Cardiac septum (tissue), 1 donor: ENCODE measurements around the gene LTB4R. TPM values are rescaled to one million over a fixed set of nuclear protein-coding genes. Genes with fewer than 3 reads are reported as not detected.
A peak's percentile ranks its signal among the peaks of the same experiment; 100 is the strongest.
"Not testable (repeated sequence)": the region's sequence is repeated elsewhere in the genome, so short reads cannot be mapped to it uniquely, and the experiment has no call there.

ENCODE experiments used
- DNase-seq: peaks from one replicate; pipeline ENCODE4 v3.0.0-alpha.2; 2020; ENCODE audit warnings: low spot score
- intact Hi-C: fragments of 100-400 bp; cut with DNase I; formaldehyde crosslinking; loops from one replicate; pipeline ENCODE4 v1.14.0; 2022
- total RNA-seq: library from RNA; stranded (reverse); fragmentation: NEBNext Ultra II Directional; extraction: Animal tissue kit (Norgen Biotek cat#: 25700); gene quantifications from one replicate; pipeline ENCODE4 v1.2.1, GENCODE V29; 2021
- donor health status: DM: no; HTN: no; CAD: no.

Gene LTB4R
- total RNA-seq, 1 donor from 2014 or later, result 1.8 TPM

DNA sequence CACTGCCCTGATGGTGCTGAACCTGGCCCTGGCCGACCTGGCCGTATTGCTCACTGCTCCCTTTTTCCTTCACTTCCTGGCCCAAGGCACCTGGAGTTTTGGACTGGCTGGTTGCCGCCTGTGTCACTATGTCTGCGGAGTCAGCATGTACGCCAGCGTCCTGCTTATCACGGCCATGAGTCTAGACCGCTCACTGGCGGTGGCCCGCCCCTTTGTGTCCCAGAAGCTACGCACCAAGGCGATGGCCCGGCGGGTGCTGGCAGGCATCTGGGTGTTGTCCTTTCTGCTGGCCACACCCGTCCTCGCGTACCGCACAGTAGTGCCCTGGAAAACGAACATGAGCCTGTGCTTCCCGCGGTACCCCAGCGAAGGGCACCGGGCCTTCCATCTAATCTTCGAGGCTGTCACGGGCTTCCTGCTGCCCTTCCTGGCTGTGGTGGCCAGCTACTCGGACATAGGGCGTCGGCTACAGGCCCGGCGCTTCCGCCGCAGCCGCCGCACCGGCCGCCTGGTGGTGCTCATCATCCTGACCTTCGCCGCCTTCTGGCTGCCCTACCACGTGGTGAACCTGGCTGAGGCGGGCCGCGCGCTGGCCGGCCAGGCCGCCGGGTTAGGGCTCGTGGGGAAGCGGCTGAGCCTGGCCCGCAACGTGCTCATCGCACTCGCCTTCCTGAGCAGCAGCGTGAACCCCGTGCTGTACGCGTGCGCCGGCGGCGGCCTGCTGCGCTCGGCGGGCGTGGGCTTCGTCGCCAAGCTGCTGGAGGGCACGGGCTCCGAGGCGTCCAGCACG is 4.7 kb downstream of the LTB4R start:
- no peak for DNase-seq
- intact Hi-C loops, result no loop called here

DNA sequence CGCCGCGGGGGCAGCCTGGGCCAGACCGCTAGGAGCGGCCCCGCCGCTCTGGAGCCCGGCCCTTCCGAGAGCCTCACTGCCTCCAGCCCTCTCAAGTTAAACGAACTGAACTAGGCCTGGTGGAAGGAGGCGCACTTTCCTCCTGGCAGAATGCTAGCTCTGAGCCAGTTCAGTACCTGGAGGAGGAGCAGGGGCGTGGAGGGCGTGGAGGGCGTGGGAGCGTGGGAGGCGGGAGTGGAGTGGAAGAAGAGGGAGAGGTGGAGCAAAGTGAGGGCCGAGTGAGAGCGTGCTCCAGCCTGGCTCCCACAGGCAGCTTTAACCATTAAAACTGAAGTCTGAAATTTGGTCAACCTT is 5.3 kb downstream of the LTB4R start:
- no peak for DNase-seq
- intact Hi-C loops, result no loop called here

DNA sequence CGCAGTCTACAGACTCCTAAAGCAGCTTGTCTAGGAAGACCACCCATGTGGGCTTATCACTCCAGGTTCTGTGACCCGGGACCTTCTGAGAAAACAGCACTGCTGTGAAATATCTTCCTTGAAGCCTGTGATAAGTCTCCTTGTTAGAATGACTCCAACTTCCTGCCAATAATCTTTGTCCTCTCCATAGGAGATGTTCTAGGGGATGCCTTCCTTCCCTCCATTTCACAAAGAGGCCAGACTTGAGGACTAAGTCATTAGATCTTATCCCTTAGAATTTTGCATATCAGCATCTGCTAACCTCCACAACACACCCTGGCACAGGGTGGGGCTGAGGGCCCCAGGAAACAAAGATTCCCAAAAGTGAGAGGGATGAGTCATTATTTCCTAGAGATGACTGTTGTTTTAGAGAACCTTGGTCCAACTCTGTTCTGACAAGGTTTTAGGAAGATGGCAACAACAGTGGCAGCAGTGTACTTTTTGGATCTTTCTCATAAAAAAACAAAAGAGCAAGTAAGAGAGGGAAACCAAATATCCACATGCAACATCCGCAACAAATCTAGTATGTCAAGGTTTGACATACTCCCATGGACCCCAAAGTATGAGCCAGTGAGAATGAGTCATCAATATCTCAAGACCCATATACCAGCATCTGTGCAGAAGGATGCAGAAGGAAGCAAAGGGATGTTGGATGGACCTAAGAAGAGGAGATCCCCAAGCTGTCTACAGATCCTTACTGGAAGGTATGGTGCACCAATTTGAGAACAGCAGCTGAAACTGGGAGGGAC is 6.0 kb downstream of the LTB4R start:
- intact Hi-C loops, result no loop called here
- no peak for DNase-seq

GRCh38 chr14:24321212-24321975 is 10.1 kb downstream of the LTB4R start:
- DNase-seq, result no peak
- intact Hi-C loops, result no loop called here

GRCh38 chr14:24322672-24323071 is 11.4 kb downstream of the LTB4R start:
- intact Hi-C loops, result no loop called here
- DNase-seq, result no peak

GRCh38 chr14:24323341-24323740 is 12.0 kb downstream of the LTB4R start:
- intact Hi-C loops, result no loop called here
- DNase-seq, result no peak

- no peak for DNase-seq
- intact Hi-C loops, result no loop called here
Measured at GRCh38 chr14:24324024-24324423, 12.7 kb downstream of the LTB4R start.

DNA sequence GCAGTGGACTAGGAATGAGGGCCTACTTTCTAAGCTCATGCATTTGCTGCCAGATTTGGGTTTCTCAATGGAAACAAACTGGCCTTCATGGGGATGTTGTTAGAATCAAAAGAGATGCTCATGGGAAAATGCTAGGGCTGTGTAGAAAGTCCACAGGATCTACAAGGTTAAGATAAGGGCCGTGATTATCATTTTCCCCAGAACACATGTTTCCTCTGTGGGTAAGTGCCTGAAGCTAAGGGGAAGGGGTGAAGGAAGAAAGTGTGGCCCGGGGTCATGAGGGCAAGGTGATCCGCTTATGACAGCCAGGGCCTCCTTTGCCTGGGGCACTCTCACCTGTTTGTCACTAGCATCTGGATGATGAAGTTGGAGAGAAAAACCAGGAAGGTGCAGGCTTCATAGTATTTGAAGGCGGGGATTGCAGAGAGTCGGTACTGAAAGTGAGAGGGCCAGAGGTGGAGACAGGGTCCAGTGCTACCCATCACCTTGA is 13.8 kb downstream of the LTB4R start:
- no peak for DNase-seq
- intact Hi-C loops, result no loop called here

- intact Hi-C loops, result no loop called here
- DNase-seq, result no peak
Measured at GRCh38 chr14:24325963-24326362, 14.7 kb downstream of the LTB4R start.

DNA sequence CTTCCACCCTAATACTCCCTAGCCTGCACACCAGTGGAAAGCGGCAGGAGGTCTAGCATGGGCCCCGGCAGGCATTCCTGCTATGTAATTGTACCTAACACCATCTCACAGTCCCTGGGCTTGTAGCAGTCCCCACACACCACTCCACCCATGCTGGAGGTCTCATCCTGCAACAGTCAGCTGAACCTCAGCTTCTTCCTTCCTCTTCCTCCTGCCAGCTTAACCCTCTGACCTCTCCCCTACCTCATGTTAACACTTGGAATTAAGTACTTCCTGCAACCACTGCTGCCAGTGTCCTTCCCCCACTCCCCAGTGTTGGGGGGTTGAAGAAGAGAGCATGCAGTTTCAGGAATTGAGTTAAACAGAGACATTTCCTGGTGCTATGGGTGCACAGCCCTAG is 16.0 kb downstream of the LTB4R start:
- intact Hi-C loops, result no loop called here
- DNase-seq, result no peak

- DNase-seq, intact Hi-C loops: not testable (repeated sequence)
Measured at GRCh38 chr14:24327914-24328313, 16.6 kb downstream of the LTB4R start.

GRCh38 chr14:24329073-24329663 is 17.9 kb downstream of the LTB4R start:
- intact Hi-C loops, result no loop called here
- DNase-seq, result no peak

DNA sequence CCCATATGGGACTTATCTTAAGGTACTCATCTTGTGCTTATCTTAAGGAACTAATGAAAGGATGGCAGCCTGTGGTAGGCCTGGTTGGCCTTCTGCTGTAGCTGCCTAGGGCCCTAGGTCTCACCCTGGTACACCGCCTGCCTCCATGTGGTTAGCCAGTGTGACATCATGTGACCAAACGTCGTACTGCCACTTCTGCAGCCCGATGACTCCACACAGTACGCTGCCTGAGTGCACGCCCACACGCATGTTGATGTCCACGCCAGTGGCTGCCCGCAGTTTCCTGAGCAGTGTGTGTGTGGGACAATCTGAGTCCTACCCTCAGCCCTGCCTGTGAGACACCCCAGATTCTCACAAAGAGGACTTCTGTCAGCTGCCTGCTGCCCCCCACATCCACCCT is 18.4 kb downstream of the LTB4R start:
- peak; percentile 91 for DNase-seq
- intact Hi-C loops, result no loop called here

DNA sequence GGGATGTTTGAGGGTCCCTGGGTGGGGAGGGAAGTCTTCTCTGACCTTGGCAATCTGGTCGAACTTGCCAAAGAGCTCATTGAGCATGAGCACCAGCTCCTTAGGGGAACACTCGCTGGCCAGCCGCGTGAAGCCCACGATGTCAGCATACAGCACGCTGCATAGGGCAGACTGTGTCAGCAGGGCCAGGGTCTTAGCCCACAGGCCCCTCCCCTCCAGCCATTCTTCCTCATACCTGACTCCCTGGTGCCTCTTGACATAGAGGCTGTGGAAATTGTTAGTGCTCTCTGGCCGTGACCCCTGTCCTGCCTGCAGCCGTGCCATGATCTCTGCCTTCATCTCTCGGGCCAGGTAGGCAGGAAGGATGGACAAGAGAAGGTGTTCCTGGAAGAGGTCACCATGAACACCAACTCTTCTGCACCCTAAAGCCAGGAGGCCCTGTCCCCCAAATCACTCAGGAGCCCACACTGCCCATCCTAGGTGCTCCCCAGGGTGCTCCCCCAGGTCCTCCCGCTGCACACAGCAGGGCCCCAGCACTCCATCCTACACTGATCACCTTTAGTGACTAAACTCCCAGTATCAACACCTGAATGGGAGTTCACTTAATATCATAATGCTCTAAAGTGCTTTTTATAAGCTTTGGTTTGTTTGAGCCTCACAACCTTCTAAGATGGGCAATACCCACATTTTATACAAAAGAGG is 19.8 kb downstream of the LTB4R start:
- no peak for DNase-seq
- intact Hi-C loops, result no loop called here

GRCh38 chr14:24331731-24332267 is 20.5 kb downstream of the LTB4R start:
- no peak for DNase-seq

DNA sequence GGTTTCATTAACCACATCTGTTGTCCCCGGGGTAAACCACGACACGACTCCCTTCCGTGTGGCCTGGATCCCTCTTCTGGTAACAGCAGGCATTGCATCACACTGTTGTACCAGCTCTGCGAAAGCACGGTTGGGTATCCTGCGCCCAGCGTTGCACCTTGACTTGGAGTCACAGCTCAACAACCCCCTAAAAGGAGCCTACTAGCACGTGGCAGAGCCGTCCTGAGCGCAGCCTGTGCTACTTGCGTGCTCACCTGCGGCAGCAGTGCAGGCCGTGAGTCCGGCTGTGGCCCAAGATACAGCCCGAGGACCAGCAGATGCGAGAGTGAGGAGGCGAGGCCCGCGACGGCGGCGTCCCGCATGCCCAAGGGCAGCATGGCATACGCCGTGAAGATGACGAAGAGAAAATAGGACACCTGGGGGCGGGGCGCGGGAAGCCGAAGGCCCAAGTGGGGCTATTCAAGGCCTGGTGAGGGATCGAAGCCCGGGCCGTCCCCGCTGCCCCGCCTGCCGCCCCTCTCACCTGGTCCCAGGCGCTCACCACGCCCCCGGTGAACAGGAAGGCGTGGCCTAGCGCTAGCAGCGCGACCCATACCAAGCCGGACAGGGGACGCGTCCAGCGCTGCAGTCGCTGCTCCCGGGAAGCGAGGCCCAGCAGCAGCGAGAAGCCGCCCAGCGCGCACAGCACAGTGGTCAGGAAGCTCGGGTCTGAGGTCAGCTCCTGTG is 21.1 kb downstream of the LTB4R start:
- intact Hi-C loops, result no loop called here
- DNase-seq, result no peak

More at GRCh38 chr14:24331731-24332267, 20.5 kb downstream of the LTB4R start:
- intact Hi-C loops, result no loop called here

DNA sequence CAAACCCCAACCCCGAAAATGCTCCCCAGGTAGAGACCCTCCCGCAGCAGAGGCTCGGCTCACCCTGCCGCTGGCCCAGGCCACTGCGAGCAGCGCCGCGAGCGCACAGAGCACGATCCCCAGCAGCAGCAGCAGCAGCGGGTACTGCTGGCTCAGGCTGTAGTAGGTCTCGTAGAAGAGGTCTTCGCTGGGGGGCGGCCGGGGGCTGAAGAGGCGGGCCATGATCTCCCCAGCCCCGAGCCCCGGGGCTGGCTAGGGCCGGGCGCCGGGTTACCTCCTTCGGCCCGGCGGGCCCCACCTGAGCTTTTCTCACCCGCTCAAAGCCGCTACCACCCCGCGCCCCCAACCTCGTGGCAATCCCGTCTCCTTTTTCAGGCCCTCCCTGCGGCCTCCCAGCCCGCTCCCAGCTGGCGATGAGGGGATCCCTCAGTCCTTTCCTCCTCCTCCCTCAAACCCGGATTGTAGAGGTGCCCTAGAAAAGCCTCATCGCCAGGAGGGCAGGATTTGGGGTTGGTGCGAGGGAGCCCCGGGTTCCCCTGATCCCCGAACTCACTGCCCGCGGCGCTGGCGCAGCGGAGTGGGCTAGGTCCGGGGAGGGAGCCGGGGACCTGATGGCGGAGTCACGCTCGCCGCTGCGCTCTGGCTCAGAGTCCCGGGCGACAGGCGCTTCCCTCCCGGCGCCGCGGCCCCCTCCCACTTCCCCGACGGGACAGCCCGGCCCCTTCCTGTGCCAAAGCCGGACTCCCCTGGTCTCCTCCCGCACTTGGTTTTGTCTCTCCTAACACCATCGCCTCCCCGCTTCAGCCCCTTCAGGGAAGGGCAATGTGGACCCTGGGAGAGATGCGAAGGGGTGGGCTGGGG is 23.4 kb downstream of the LTB4R start, which contains the start of gene ADCY4:
ADCY4 (minus strand) TSS at position 641 of the 861 bp plus-strand sequence; CDS start at position 222, 419 bp downstream.
- intact Hi-C loops, result loop anchor here (2.0 kb wide), 1 partner anchor 32 kb away; no protein-coding TSS in a partner anchor
- peak; percentile 84 for DNase-seq
